PC-3 (cell line): Measurements from ENCODE around the gene ISM1.

ENCODE experiments used
- EZH2 ChIP-seq: fragments of 300-600 bp; sonication (generic); IDR thresholded peaks from one replicate; pipeline ENCODE4 v1.6.1; 2017; ENCODE audit warnings: antibody characterized with exemption, mild to moderate bottlenecking, low read length; ENCODE audit not compliant: unreplicated experiment
- EZH2phosphoT487 ChIP-seq: fragments of 300-600 bp; sonication (generic); IDR thresholded peaks from 2 replicates; pipeline ENCODE4 v1.6.1; 2018; ENCODE audit warnings: mild to moderate bottlenecking, antibody characterized with exemption, low read length, borderline replicate concordance
- TF ChIP-seq, protein P1 (sequence below): fragments of 300-600 bp; sonication (generic); conservative IDR thresholded peaks from 2 replicates; pipeline ENCODE4 v1.5.1; 2017; ENCODE audit warnings: antibody characterized with exemption, low read depth, mild to moderate bottlenecking, low read length

DNA sequence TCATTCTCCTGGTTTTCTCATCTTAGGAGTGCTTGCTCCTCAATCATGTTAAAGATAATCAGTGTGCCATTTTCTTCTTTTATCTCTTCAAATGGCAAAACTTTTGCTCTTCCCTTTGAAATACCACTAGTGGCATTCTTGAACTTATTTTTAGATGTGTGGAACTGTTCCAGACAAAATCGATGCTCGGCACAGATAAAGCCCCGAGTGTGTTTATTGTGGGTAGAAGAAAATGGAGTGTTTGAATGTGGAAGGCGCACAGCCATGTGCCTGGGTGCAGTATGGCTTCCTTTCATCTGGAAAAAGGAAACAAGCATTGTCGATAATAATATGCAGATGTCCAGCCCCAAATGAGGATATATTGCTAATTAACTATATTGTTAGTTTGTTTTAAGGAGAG lies 42.4 kb downstream of the ISM1 start:
- TF ChIP-seq EZH2, result no peak
- TF ChIP-seq, protein P1, sequence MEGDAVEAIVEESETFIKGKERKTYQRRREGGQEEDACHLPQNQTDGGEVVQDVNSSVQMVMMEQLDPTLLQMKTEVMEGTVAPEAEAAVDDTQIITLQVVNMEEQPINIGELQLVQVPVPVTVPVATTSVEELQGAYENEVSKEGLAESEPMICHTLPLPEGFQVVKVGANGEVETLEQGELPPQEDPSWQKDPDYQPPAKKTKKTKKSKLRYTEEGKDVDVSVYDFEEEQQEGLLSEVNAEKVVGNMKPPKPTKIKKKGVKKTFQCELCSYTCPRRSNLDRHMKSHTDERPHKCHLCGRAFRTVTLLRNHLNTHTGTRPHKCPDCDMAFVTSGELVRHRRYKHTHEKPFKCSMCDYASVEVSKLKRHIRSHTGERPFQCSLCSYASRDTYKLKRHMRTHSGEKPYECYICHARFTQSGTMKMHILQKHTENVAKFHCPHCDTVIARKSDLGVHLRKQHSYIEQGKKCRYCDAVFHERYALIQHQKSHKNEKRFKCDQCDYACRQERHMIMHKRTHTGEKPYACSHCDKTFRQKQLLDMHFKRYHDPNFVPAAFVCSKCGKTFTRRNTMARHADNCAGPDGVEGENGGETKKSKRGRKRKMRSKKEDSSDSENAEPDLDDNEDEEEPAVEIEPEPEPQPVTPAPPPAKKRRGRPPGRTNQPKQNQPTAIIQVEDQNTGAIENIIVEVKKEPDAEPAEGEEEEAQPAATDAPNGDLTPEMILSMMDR, result no peak
- no peak for TF ChIP-seq EZH2phosphoT487
